ENCODE results near the gene SLC16A10.

DNA sequence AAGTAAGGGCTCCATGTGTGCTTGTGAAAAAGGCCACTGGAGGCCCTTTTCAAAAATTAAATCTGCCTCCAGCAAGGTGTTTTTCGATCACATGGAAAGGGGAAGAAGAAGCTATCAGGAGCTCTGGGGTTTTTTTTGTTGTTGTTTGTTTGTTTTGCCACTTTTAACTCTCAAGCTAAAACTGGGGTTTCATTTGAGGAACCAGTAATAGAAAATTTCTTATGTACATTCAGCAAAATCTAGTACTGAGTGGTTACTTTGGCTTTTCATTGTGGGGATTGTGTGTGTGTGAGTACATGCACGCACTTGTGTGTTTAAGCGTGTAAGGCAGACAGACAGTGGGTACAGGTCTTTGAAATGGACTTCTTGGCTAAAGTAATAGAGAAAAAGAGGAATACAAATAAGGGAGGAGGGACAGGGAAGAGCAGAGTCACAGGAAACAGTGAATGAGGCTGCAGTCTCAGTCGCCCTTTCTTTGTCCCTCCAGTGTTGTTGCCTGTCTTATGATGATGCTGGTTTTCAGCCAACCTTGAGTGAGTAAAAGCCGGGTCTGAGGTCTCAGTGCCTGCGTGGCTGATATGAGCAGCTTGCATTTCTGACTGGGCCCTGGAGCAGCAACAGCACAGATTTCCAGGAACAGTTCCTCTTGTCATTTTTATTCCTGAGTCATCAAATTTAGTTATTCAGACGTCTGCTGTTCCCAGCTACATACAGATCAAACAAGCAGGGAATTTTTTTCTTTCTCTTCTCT, 26.2 kb downstream of the SLC16A10 start:
- TF ChIP-seq, protein P1, sequence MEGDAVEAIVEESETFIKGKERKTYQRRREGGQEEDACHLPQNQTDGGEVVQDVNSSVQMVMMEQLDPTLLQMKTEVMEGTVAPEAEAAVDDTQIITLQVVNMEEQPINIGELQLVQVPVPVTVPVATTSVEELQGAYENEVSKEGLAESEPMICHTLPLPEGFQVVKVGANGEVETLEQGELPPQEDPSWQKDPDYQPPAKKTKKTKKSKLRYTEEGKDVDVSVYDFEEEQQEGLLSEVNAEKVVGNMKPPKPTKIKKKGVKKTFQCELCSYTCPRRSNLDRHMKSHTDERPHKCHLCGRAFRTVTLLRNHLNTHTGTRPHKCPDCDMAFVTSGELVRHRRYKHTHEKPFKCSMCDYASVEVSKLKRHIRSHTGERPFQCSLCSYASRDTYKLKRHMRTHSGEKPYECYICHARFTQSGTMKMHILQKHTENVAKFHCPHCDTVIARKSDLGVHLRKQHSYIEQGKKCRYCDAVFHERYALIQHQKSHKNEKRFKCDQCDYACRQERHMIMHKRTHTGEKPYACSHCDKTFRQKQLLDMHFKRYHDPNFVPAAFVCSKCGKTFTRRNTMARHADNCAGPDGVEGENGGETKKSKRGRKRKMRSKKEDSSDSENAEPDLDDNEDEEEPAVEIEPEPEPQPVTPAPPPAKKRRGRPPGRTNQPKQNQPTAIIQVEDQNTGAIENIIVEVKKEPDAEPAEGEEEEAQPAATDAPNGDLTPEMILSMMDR (optimal IDR thresholded peaks at IDR 0.05 in 1 of 3, IDR thresholded peaks at IDR 0.05 in 1 of 3, conservative IDR thresholded peaks at IDR 0.05 in 1 of 3; ENCODE audit: extremely low read depth in 1 of 3, insufficient read depth in 2 of 3, low read length in 3 of 3): no peak
- no peak for TF ChIP-seq EZH2 (IDR thresholded peaks at IDR 0.05; ENCODE audit: low read length)
